Smooth muscle cell of the pulmonary artery (primary cell): Measurements from ENCODE around the gene SLC28A1. TPM values are rescaled to one million over a fixed set of nuclear protein-coding genes. Genes with fewer than 3 reads are reported as not detected.

ENCODE experiments used
- total RNA-seq: library from RNA; depleted of rRNA; stranded (reverse); fragments of >200 nt; gene quantifications from 2 replicates; pipeline ENCODE4 v1.2.3, GENCODE V29; 2014

SLC28A1 gene
- 0.10 TPM in 1 of 2 replicates, not detected in the other for total RNA-seq

DNA sequence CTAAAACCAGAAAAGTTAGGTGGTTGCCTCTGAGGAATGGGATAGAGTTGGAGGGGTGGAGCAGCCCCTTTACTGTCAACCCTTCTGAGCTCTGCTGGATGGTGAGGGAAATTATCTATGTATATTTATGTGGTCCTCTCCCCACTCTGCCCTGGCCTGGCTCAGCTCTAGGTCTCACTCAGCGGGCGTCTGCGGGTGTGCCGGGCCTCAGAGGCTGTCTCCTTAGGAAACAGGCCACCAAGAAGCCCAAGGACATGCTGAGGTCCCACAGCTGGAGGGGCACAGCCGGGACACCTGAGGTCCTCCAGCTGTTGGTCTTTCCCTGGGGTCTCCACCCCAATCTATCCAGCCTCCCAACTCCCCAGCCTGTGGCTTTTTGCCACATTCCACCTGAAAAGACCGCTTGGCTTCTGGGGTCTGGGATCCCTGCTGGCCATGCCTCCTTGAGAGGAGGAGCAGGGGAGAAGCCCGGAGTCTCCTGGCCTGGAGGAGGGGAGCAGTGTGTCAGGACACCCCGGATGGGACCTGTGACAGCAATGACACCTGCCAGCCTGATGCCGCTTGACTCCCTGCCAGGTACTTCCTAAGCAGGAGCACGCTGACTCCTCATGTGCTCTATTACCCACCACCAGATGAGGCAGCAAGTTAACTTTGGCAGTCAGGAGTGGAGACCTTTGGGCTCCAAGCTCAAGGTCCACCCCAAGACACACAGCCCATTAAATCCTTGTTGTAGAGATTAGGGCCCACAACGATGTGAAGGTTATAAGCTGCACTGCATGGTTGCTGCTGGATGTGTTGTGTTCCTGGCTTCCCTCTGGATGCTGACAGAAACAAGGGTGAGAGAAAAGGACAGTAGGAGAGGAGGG lies at the start of gene SLC28A1:
SLC28A1 (plus strand) TSS at position 747 of the 866 bp plus-strand sequence. CDS start 3,099 bp downstream, outside the sequence.

DNA sequence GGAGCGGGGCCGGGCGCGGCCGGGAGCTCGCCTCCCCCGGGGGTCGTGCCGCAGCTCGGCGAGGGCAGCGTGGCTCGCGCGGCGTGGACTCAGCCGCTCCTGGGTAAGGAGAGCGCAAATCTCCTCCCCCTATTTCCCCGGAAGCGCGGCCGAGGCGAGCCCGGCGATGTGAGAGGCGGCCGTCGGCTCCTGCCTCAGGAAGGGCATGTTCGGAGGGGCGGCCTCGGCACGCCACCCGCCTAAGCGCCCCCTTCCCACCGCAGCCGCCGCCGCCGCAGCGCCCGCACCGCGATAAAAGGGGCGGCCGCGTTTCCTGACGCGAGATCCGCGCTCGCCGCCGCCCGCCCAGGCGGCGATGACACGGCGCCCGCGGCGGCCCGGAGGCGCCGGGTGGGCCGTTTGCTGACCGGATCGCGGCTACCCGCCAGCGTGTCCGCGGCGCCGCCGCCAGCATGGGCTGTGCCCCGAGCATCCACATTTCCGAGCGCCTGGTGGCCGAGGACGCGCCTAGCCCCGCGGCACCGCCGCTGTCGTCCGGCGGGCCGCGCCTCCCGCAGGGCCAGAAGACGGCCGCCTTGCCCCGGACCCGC lies 97.3 kb downstream of the SLC28A1 start, which contains the start of gene PDE8A:
PDE8A (plus strand) TSS at position 146 of the 590 bp plus-strand sequence; CDS start at position 453, 307 bp downstream.

Other genes starting within 250 kb of the SLC28A1 start
- gene WDR73, start 230.4 kb upstream of the SLC28A1 start, total RNA-seq: 28.5 and 32.3 TPM in 2 replicates
- 4.9 and 7.1 TPM in 2 replicates for gene NMB, start 226.5 kb upstream of the SLC28A1 start, total RNA-seq
- 158 and 200 TPM in 2 replicates for gene SEC11A, start 168.5 kb upstream of the SLC28A1 start, total RNA-seq
- gene ZNF592, start 136.1 kb upstream of the SLC28A1 start, total RNA-seq: 8.6 and 10.6 TPM in 2 replicates
- 4.3 and 26.4 TPM in 2 replicates for gene ALPK3, start 67.3 kb upstream of the SLC28A1 start, total RNA-seq
- gene PDE8A, start 97.2 kb downstream of the SLC28A1 start, total RNA-seq: 30.5 and 33.7 TPM in 2 replicates